ENCODE measurements around the gene KLRC1.
"Not testable (repeated sequence)": the region's sequence is repeated elsewhere in the genome, so short reads cannot be mapped to it uniquely, and the experiment has no call there.

KLRC1 gene

DNA sequence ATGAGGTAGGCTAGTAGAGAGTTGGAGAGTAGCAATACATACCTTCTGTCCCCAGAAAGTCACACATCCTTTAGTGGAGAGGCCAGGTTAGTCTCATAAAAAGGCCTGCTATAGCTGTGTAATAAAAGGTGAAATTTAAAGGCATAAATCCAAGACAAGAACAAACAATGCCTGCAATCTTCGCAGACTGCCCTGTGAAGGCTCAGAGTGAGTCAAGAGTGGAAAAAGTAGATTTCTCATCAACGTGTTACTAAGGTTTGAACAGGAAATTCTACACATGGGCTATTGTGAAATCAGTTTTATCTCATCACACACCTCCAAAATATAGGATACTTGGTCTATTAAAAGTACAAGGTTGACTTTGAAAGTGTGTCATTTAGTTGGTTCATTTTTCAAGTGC is at the start of gene KLRC1:
Gene KLRC1, minus strand, starts transcription at position 222 of the 400 bp plus-strand sequence. CDS start 2,221 bp downstream, outside the sequence.
- DNase-seq (ENCODE audit: low read depth, low spot score) = no peak

DNA sequence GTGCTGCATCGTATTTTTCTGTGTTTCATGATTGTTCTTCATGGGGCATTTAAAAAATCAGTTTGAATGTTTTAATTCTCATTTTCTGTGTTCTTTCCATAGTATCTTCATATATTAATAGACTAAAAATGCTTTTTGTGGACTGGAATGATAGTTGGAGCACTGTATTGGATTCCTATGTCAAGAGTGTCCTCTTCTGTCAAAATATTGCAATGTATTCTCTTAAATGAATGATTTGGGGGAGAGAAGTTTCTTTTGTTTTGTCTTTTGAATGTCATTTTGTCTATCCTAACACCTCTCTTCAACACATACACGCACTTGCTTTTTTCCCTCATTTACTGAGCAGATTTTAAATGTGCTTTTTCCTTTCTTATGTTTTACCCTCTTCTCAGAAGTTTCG is 47.9 kb upstream of the KLRC1 start:
- peak; percentile 1 for DNase-seq (ENCODE audit: low read depth, low spot score)

DNA sequence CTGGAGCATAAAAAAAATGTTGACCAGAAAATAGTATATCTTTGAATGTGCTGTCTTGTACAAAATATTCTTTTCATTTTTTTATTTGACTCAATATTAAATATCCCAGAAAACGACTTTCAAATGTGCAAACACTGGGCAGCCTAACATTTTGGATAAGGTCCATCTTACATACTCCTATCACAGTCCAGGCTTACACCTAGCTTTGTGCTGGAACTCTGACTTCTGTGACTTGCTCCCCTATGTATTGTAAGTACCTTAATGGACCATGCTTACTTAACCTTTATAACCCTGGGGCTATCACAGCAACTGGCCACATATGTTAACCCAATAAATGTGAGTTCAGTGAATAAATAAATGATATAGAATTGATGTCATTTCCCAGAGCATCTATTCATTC is 44.9 kb upstream of the KLRC1 start:
- no peak for DNase-seq (ENCODE audit: low read depth, low spot score)

DNA sequence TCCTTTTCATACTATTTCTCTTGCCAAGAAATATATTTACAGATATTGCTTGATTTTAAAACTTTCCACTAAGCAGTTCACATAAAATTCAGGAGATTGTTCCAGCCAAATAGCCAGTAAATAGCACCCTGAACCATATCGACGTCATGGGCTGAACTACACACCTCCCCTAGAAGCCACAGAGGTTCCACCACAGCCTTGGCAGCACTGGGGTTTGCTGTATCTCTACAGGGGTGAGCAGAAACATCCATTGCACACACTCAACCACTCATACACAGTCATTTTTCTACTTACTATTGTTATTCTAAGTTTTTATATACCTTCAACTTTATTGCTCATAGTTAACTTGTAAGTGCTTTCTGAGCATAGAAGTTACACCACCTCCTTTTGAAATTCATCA is 44.4 kb upstream of the KLRC1 start:
- DNase-seq (ENCODE audit: low read depth, low spot score) = peak; percentile 10

DNA sequence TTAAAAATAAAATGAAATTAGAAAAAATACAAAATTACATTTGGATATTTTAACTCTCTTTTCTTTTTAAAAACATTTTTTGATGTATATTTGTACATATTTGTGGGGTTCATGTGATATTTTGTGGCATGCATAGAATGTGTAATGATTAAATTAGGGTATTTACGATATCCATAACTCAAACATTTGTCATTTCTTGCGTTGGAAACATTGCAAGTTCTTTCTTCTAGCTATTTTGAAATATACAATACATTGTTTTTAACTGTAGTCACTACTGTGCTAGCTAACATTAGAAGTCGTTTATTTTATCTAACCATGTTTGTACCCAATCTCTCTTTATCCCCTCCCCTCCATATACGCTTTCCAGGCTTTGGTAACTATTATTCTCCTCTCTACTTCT is 38.6 kb upstream of the KLRC1 start:
- DNase-seq (ENCODE audit: low read depth, low spot score) = no peak

DNA sequence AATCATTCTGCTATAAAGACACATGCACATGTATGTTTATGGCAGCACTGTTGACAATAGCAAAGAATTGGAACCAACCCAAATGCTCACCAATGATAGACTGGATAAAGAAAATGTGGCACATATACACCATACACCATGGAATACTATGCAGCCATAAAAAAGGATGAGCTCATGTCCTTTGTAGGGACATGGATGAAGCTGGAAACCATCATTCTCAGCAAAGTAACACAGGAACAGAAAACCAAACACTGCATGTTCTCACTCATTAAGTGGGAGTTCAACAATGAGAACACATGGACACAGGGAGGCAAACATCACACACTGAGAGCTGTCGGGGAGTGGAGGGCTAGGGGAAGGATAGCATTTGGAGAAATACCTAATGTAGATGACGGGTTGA is 34.2 kb upstream of the KLRC1 start:
- not testable (repeated sequence) for DNase-seq (ENCODE audit: low read depth, low spot score)

DNA sequence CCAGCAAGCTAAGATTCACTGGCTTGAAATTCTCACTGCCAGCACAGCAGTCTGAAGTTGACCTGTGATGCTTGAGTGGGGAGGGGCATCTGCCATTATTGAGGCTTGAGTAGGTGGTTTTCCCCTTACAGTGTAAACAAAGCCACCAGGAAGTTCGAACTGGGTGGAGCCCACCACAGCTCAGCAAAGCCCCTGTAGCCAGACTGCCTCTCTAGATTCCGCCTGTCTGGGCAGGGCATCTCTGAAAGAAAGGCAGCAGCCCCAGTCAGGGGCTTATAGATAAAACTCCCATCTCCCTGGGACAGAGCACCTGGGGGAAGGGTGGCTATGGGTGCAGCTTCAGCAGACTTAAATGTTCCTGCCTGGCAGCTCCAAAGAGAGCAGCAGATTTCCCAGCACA is 28.7 kb upstream of the KLRC1 start:
- DNase-seq (ENCODE audit: low read depth, low spot score) = not testable (repeated sequence)

DNA sequence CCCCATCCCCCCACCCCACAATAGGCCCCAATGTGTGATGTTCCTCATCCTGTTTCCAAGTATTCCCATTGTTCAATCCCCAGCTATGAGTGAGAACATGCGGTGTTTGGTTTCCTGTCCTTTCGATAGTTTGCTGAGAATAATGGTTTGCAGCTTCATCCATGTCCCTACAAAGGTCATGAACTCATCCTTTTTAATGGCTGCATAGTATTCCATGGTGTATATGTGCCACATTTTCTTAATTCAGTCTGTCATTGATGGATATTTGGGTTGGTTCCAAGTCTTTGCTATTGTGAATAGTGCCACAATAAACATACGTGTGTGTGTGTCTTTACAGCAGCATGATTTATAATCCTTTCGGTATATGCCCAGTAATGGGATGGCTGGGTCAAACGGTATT is 19.6 kb upstream of the KLRC1 start:
- DNase-seq (ENCODE audit: low read depth, low spot score) = not testable (repeated sequence)

DNA sequence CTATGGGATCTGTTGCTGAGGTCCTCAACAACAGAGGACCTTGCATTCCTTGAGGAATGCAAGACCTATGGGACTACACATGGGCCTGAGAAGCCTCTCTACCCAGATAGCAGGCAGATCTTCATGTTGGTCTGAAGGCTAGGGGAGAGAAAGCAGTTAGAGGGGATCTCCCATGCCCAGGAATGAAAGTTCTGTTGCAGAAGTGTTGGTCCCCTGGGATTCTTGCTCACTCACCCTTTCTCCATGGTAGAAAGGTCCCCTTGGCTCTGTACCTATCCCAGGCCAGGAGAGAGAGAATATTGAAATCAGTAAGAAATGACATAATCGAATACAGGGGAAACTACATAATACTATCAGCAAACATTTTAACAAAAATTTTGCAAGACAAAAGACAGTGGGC is 16.5 kb upstream of the KLRC1 start:
- no peak for DNase-seq (ENCODE audit: low read depth, low spot score)

DNA sequence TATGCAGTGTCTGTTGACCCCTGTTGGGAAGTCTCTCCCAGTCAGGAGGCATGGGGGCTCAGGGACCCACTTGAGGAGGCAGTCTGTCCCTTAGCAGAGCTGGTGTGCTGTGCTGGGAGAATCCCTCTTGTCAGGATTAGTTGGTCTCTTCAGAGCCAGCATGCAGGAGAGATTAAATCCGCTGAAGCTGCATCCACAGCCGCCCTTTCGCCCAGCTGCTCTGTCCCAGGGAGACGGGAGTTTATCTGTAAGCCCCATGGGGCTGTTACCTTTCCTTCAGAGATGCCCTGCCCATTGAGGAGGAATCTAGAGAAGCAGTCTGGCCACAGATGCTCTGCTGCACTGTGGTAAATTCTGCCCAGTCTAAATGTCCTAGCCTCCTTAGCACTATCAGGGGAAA is 13.1 kb upstream of the KLRC1 start:
- no peak for DNase-seq (ENCODE audit: low read depth, low spot score)

DNA sequence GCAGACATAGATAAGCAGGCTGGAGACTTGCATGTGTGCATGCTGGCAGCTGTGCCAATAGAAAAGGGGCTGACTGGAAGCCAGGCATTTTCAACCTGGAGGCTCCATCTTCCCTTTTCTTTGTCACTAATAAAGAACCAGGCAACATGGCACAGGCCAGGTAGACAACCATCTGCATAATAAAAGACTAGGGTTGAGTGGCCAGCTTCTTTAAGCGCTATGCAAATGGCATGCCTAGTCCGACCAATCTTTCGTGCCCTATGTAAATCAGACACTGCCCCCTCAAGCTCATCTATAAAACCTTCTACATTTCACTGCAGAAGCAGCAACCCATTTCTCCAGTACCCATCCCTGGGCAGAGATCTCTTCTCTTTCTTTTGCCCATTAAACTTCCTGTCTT is 4.6 kb upstream of the KLRC1 start:
- DNase-seq (ENCODE audit: low read depth, low spot score) = no peak

DNA sequence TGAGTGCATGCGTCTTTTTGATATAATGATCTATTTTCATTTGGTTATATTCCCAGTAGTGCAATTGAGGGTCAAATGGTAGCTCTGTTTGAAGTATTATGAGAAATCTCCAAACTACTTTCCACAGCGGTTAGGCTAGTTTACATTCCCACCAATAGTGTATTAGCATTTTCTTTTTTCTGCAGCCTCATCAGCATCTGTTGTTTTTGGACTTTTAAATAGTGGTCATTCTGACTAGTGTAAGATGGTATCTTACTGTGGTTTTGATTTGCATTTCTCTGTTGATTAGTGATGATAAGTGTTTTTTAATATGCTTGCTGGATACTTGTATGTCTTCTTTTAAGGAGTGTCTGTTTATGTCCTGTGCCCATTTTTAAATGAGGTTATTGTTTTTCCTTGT is 3.7 kb upstream of the KLRC1 start:
- DNase-seq (ENCODE audit: low read depth, low spot score) = no peak

DNA sequence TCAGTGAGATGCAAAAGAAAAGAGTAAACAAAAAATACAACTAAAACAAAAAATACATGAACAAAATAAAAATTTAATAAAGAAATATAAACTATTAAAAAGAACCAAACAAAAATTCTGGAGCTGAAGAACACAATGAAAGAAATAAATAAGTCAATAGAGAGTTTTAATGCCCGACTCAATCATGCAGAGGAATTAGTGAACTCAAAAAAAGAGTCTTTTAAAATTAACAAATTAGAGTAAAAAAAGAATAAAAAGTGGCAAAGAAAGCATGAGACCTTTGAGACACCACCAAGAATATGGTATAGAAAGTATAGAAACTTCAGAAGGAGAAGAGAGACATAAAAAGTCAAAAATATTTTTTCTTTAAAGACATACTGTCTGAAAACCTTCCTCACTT is 2.6 kb upstream of the KLRC1 start:
- no peak for DNase-seq (ENCODE audit: low read depth, low spot score)

DNA sequence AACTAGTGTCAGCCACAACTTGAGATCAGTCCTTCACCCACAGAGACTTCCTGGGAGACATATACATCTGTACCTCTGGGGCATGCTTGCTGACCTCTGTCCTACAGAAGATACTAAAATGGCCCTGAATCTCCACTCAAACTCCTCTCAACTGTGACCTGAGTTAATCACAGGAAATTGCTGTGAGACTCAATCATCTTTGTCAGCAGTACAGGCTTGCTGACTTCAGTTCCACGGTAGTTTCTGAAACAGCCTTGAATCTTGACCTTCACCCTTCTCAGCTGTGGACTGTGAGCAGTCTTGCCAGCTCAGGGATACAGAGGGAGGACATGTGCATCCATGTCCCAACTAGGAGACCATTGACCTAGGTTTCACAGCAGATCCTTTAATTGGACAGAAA is 1.4 kb upstream of the KLRC1 start:
- DNase-seq (ENCODE audit: low read depth, low spot score) = no peak

DNA sequence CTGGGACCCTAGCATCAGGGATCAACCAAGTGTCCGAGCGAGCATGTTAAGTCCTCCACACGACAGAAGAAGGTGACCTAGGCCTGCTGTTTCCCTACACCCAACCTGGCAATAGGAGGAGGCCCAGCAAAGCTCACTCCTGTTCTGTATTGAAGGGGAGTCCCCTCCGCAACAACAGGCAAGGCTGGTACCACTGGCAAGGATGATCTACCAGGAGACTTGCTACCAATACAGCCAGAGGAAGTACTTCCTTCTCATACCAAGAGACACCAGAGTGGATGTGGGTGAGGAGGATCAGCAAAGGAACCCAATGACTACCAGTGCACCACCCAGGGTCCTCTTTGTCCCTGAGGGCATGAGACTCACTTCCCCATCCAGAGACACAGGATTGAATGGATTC is 4.9 kb downstream of the KLRC1 start:
- DNase-seq (ENCODE audit: low read depth, low spot score) = no peak

DNA sequence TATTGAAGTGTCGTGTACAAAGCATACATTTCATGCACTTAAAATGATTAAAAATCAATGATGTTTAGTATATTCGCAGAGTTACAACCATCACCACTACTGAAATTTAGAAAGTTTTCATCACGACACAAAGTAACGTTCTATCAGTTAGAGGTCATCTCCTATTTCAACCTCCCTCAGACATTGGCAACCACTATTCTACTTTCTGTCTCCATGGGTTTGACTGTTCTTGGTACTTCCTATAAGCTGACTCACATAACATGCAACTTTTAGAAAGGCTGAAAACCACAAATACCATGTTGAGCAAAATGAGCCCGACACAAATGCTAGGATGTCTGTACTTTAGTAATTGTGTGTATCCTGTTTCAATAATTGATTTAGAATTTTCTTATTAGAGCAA is 7.1 kb downstream of the KLRC1 start:
- not testable (repeated sequence) for DNase-seq (ENCODE audit: low read depth, low spot score)

DNA sequence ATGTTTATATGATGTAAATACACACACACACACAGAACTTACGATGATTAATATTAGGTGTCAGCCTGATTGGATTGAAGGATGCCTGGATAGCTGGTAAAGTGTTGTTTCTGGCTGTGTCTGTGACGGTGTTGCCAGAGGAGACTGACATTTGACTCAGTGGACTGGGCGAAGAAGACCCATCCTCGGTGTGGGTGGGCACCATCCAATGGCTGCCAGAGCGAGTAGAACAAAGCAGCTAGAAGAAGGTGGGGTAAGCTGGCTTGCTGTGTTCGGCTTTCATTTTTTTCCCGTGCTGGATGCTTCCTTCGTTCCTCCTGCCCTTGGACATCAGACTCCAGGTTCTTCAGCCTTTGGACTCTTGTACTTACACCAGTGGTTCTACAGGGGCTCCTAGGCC is 12.0 kb downstream of the KLRC1 start:
- not testable (repeated sequence) for DNase-seq (ENCODE audit: low read depth, low spot score)

DNA sequence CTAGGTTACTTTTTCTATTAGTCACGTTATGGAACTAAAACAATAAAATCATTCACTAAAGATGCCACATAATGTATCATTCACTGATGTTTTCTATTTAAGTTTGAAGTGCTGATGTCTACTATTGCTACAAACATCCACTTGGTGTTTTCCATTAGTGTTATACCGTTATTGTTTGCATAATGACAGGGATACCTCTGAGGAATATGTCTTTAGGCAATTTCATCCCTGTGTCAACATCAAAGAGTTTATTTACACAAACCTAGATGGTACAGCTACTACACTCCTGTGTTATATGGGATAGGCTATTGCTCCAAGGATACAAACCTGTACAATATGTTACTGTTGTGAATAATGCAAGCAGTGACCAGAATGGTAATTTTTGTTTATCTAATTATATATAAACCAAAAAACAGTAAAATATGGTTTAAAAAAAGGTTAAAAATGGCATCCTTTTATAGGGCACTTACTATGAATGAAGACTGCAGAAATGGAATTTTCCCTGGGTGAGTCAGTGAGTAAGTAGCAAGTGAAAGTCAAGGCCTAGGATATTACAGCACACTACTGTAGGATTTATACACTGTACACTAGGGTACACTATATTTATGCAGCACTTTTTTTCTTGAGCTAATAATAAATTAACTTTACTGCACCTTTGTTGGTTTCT is 13.4 kb downstream of the KLRC1 start:
- DNase-seq (ENCODE audit: low read depth, low spot score) = not testable (repeated sequence)

DNA sequence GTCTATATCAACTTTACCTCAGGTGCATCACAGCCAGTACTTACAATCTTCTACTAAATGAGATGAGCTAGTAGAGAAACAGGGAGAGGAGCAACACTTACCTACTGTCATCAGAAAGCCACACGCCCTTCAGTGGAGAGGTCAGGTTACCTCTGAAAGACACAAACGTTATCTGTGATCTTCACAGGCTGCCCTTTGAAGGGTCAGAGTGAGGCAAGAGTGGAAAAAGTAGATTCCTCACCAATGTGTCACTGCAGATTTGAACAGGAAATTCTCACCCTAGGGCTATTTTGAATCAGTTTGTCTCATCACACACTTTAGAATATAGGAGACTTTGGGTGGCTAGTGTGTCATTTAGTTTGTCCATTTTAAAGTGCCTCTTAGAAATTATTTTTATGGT is 15.6 kb downstream of the KLRC1 start:
- DNase-seq (ENCODE audit: low read depth, low spot score) = not testable (repeated sequence)

DNA sequence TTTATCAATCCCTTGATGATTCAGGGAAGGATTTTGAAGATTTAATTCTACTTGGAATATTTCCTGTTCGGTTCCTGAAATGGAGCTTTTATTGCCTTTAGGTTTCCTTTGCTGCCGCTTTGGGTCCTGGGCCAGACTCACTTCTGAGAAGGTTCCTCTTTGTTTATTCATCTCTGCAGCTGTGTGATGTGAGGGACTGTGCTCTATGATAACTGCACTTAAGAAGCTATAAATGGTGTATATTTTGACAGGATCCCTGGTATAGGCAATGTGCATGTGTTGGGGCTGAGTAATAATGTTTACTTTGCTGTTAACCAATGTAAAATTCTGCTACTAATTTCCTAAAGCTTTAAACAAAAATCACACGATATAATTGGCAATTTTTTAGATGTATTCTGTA is 17.4 kb downstream of the KLRC1 start, which contains the start of gene KLRC2:
Gene KLRC2, minus strand, starts transcription at position 195 of the 400 bp plus-strand sequence. Its CDS starts 24 bp downstream, at position 171.
- peak; percentile 50 for DNase-seq (ENCODE audit: low read depth, low spot score)

DNA sequence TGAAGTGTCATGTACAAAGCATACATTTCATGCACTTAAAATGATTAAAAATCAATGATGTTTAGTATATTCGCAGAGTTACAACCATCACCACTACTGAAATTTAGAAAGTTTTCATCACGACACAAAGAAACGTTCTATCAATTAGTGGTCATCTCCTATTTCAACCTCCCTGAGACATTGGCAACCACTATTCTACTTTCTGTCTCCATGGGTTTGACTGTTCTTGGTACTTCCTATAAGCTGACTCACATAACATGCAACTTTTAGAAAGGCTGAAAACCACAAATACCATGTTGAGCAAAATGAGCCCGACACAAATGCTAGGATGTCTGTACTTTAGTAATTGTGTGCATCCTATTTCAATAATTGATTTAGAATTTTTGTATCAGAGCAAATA is 22.6 kb downstream of the KLRC1 start:
- DNase-seq (ENCODE audit: low read depth, low spot score) = not testable (repeated sequence)

DNA sequence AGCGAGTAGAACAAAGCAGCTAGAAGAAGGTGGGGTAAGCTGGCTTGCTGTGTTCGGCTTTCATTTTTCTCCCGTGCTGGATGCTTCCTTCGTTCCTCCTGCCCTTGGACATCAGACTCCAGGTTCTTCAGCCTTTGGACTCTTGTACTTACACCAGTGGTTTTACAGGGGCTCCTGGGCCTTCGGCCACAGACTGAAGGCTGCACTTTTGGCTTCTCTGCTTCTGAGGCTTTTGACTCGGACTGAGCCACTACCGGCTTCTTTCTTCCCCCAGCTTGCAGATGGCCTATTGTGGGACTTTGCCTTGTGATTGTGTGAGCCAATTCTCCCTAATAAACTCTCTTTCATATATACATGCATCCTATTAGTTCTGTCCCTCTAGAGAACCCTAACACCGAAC is 27.2 kb downstream of the KLRC1 start:
- not testable (repeated sequence) for DNase-seq (ENCODE audit: low read depth, low spot score)

DNA sequence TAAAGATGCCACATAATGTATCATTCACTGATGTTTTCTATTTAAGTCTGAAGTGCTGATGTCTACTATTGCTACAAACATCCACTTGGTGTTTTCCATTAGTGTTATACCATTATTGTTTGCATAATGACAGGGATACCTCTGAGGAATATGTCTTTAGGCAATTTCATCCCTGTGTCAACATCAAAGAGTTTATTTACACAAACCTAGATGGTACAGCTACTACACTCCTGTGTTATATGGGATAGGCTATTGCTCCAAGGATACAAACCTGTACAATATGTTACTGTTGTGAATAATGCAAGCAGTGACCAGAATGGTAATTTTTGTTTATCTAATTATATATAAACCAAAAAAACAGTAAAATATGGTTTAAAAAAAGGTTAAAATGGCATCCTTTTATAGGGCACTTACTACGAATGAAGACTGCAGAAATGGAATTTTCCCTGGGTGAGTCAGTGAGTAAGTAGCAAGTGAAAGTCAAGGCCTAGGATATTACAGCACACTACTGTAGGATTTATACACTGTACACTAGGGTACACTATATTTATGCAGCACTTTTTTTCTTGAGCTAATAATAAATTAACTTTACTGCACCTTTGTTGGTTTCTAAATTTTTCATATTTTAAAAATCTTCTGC is 28.8 kb downstream of the KLRC1 start:
- DNase-seq (ENCODE audit: low read depth, low spot score) = not testable (repeated sequence)
